Thyroid gland (tissue), 4 donors: ENCODE results near the gene SEZ6L.

Experiments used
- CTCF ChIP-seq, 6 experiments: fragments of 200-600 bp in 3 of 6; fragments of 450-650 bp in 3 of 6; sonication (generic) in 3 of 6; IDR thresholded peaks; one replicate each; pipeline ENCODE4 v1.5.1; 2016 to 2019; ENCODE audit warnings: antibody characterized with exemption in 6 of 6, mild to moderate bottlenecking in 2 of 6, inconsistent platforms in 1 of 6, moderate library complexity in 1 of 6
- POLR2A ChIP-seq, 2 donors: fragments of 450-650 bp; IDR thresholded peaks; one replicate each; pipeline ENCODE4 v1.6.1; 2017; ENCODE audit warnings: antibody characterized with exemption in 2 of 2, mild to moderate bottlenecking in 2 of 2, moderate library complexity in 1 of 2

- TF ChIP-seq CTCF (IDR thresholded peaks at IDR 0.05) (no peak), POLR2A (IDR thresholded peaks at IDR 0.05) (no peak)
Observed at GRCh38 chr22:26215736-26216135, 46.5 kb downstream of the SEZ6L start.
